Testis (tissue), 2 donors: Measurements from ENCODE around the gene ARIH1.

ENCODE experiments used
- CTCF ChIP-seq, 3 experiments: fragments of 450-650 bp in 2 of 3; fragments of 200-600 bp in 1 of 3; sonication (generic) in 1 of 3; IDR thresholded peaks; one replicate each; pipeline ENCODE4 v1.5.1; 2016 to 2019; ENCODE audit warnings: antibody characterized with exemption in 3 of 3, mild to moderate bottlenecking in 2 of 3, moderate library complexity in 1 of 3
- POLR2A ChIP-seq: fragments of 450-650 bp; IDR thresholded peaks from one replicate; pipeline ENCODE4 v1.6.1; 2017; ENCODE audit warnings: antibody characterized with exemption, mild to moderate bottlenecking, moderate library complexity

DNA sequence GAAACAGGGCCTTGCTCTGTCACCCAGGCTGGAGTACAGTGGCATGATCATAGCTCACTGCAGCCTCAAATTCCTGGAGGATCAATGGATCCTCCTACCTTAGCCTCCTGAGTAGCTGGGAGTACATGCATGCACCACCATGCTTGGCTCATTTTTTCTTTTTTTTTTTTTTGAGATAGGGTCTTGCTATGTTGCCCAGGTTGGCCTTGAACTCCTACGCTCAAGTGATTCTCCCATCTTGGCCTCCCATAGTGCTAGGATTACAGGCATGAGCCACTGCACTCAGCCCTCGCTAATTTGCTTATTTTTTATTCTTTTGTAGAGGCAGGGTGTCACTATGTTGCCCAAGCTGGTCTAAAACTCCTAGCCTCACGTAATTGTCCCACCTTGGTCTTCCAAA lies 6.0 kb upstream of the ARIH1 start:
- TF ChIP-seq CTCF (IDR thresholded peaks at IDR 0.05) (no peak), POLR2A (no peak)
